GM19043 (cell line): ENCODE measurements around the gene TANGO6.
"Not testable (repeated sequence)": the region's sequence is repeated elsewhere in the genome, so short reads cannot be mapped to it uniquely, and the experiment has no call there.

Experiments used
- ATAC-seq: cut with Tn5 transposase; IDR thresholded peaks from one replicate; pipeline ENCODE4 v1.9.1; 2021; ENCODE audit warnings: low read depth; ENCODE audit not compliant: unreplicated experiment

The TANGO6 gene

GRCh38 chr16:69048328-69049120 lies 205.2 kb downstream of the TANGO6 start:
- ATAC-seq, result no peak

- ATAC-seq, result no peak
Observed at GRCh38 chr16:69049146-69049545, 205.8 kb downstream of the TANGO6 start.

- ATAC-seq, result no peak
Observed at GRCh38 chr16:69049603-69050375, 206.5 kb downstream of the TANGO6 start.

DNA sequence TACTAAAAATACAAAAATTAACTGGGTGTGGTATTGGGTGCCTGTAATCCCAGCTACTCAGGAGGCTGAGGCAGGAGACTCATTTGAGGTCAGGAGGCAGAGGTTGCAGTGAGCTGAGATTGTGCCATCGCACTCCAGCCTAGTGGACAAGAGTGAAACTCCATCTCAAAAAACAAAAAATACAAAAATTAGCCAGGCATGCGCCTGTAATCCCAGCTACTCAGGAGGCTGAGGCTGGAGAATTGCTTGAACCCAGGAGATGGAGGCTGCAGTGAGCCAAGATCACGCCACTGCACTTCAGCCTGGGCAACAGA lies 208.1 kb downstream of the TANGO6 start:
- not testable (repeated sequence) for ATAC-seq

DNA sequence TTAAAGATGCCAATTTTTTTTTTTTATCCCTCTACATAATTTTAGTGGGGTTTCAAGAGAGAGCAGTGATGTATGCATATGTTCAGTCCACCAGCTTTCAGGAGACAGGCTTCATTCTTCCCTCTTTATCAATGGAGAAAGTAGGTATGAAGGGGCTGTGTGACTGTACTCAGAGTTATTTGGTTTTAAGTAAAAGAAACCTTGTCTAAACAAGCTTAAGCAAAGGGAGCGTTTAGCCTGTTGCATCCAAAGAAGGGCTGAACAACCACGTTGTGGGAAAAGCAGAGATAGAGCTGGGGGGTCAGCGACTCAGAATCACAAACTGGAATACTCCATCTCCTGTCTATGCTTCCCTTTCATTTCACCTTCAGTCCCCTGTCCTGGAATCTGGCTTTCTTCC lies 211.7 kb downstream of the TANGO6 start:
- no peak for ATAC-seq

DNA sequence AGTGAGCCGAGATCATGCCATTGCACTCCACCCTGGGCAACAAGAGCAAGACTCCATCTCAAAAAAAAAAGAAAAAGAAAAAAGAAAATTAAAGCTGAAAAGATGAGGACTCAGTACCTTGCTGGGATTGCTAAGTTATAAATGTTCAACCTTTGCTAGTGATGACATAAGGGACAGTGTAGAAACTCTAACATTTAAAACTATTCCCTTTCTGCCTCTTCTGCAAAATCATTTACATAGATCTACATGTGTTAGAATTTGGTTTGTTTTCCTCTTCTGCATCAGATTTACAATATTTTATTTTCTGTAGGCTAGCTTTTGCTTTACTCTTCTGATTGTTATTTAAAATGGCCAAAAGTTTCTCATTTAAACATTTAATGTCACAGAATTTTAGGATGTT lies 212.6 kb downstream of the TANGO6 start:
- no peak for ATAC-seq

DNA sequence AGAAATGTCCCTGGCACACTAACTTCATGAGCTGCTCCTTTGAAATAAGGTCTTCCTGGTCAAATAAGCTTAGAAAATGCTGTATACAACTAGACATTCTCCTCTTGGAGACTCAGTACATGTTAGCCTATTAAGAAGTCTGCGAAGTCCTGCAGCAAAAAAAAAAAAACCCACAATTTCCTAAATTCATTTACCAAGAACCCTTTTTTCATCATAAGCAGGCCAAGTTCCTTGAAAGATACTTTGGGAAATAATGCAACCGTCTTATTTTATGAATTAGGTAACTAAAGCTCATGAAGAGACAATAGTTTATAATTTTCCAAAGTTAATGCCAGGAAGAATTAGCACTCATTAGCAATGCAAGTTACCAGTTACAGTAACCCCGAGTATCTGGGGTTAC lies 213.1 kb downstream of the TANGO6 start:
- ATAC-seq, result no peak

DNA sequence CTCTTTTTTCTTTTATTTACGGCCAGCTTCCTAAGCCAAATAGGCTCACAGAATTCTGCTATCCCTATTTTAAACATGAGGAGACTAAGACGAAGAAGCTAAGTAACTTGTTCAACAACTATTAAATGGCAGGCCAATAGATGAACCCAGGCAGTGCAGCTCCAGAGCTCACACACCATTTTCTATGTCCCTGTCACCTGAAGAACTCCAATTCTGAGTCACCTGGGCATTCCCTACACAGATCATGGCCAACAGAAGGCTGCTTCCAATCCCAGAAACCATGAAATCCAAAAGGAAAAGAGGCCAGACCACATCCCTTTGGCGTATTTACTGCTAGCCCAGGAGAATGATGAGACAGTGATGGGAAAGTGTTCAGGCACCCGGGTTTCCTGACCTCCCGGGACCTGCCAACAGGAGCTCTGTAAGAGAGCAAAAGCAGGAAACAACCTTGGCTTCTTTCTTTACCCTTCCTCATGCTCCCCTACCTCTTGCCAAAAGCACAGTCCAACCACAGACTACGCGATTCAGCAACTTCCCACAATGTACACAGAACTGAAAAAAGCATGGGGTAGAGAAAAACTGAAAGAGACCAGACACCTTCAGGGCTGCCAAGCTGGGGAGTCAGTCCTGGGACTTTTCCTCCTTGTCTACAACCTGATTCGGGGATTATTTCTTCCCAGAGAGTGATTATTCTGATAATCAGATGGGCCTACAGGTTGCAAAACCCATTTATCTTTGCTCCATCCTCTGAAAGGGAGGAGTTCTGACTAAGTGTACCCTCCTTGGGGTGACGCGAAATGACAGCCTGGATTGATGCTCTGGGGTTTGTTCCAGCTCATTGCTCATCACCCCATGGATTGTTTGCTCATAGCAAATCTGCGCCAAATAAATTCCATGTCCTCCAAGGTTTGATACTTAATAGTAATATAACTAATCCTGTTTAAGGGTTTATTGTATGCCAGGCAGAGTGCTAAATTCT lies 214.4 kb downstream of the TANGO6 start:
- no peak for ATAC-seq

DNA sequence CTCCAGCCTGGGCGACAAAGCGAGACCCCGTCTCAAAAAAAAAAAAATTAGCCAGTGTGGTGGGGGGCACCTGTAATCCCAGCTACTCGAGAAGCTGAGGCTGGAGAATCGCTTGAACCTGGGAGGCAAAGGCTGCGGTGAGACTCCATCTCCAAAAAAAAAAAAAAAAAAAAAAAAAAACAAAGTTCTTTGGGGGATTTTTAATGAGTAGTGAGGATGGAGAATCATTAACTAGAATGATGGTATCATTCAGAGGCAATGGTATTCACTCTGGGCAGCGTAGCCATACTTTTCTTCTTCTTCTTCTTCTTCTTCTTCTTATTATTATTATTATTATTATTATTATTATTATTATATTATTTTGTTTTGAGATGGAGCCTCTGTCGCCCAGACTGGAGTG lies 220.2 kb downstream of the TANGO6 start:
- ATAC-seq, result not testable (repeated sequence)

GRCh38 chr16:69064124-69064763 lies 220.9 kb downstream of the TANGO6 start:
- no peak for ATAC-seq

DNA sequence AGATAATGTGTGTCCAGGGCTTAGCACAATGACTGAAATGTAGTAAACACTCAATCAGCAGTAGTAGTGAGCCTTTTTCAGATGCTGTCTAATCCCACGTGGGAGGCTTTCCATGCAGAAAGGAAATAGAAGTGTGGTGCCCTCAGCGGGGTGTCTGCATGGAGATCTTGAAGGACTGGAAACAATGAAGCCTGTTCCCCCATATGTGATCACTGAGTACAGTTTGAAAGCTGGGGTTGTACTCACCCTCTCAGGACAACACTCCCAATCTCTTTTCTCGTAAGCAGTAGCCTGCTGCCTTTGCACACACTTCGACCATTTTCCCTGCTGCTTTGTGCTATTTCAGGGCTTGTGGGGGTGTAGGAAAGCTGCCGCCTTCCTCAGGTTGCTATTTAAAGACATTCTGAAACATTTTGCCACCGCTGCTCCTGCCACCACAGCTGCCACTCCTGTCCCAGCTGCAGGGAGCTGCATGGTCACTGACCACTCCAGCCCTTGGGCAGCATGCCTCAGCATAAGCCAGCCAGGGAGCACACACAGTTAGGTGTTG lies 221.5 kb downstream of the TANGO6 start:
- ATAC-seq, result no peak

DNA sequence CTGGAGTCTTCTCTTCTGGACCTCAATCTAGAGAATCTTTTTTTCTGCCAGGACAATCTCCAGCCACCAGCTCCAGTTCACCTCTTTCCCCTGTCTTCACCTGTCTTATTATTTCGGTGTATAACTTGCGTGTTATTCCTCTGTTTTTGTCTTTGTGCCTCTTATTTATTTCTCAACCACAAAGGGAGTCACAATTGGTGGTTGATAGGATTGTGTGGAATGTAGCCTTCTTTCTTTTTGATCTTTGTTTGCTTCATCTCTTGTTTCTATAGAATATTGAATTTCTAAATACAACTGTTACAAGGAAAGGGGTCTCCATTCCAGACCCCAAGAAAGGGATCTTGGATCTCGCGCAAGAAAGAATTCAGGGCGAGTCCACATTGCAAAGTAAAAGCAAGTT lies 226.2 kb downstream of the TANGO6 start:
- ATAC-seq, result no peak

GRCh38 chr16:69071036-69071435 lies 227.7 kb downstream of the TANGO6 start:
- ATAC-seq, result no peak

DNA sequence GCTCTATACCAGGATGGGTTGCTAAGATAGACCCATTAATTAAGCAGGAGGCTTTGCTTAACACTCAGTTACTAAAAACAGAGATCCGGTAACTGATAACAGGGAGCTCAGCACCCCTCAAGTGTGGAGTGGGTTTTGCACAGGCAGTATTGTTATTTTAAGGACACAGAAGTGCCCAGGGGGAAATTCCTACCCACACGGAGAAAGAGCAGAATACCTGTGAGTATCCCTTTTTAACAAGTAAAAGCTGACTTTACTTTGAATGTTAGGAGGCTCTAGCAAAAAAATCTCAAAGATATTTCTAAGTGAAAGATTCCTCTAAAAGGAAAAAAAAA lies 229.3 kb downstream of the TANGO6 start:
- no peak for ATAC-seq

- no peak for ATAC-seq
Observed at GRCh38 chr16:69073181-69073702, 229.9 kb downstream of the TANGO6 start.

DNA sequence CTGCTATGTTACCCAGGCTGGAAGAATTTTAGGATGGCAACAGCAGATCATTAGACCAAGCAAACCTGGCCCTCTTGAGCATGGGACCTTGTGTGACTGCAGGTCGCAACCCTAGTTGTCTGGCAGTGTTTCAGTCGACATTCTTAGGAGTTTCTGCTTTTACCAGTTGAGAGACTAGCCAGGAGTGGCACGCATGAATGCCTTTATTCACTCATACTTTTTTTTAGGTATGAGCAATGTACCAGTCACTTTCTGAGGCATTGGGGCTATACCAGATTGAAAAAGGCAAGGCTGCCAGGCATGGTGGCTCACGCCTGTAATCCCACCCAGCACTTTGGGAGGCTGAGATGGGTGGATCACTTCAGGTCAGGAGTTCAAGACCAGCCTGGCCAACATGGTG lies 233.9 kb downstream of the TANGO6 start:
- no peak for ATAC-seq

GRCh38 chr16:69078073-69078472 lies 234.7 kb downstream of the TANGO6 start:
- no peak for ATAC-seq

DNA sequence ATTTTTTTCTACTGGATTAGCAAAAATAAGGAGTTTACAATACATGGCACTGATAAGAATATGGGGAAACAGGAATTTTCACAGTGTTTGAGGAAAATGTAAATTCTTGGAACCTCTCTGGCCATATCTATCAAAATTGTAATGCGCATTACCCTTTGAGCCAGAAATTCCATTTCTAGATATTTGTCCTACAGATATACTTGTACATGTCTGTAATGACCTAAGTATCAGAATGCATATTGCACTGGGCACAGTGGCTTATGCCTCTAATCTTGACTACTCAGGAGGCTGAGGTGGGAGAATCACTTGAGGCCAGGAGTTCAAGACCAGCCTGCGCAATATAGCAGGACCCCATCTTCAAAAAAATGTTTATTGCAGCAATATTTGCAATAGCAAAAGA lies 236.4 kb downstream of the TANGO6 start:
- no peak for ATAC-seq

GRCh38 chr16:69083306-69083941 lies 240.1 kb downstream of the TANGO6 start:
- ATAC-seq, result no peak

GRCh38 chr16:69084289-69084688 lies 241.0 kb downstream of the TANGO6 start:
- ATAC-seq, result no peak
